ENCODE measurements around the gene CDYL.
A peak's percentile ranks its signal among the peaks of the same experiment; 100 is the strongest.

CDYL gene

GRCh38 chr6:4965562-4966389 is 189.6 kb downstream of the CDYL start:
- peak in 1 of 42 donors; percentile 34 for DNase-seq
- intact Hi-C loops (cut with DNase I): no loop called here

GRCh38 chr6:4967301-4968030 is 191.3 kb downstream of the CDYL start:
- DNase-seq: no peak
- intact Hi-C loops (cut with DNase I): no loop called here

GRCh38 chr6:4969609-4970285 is 193.5 kb downstream of the CDYL start:
- no peak for DNase-seq
- intact Hi-C loops (cut with DNase I): no loop called here

- peak in 1 of 42 donors; percentile 25 for DNase-seq
- intact Hi-C loops (cut with DNase I): no loop called here
These were observed 194.7 kb downstream of the CDYL start for GRCh38 chr6:4970739-4971395.

- intact Hi-C loops (cut with DNase I): no loop called here
- no peak for DNase-seq
These were observed 195.6 kb downstream of the CDYL start for GRCh38 chr6:4971851-4972250.

GRCh38 chr6:4972438-4972837 is 196.2 kb downstream of the CDYL start:
- no peak for DNase-seq
- intact Hi-C loops (cut with DNase I): no loop called here

- intact Hi-C loops (cut with DNase I): no loop called here
- no peak for DNase-seq
These were observed 197.2 kb downstream of the CDYL start for GRCh38 chr6:4973415-4973814.

GRCh38 chr6:4973982-4974745 is 198.0 kb downstream of the CDYL start:
- peak in 10 of 42 donors; percentile 19 to 55 (median 25) for DNase-seq
- intact Hi-C loops (cut with DNase I): no loop called here

- intact Hi-C loops (cut with DNase I): no loop called here
- no peak for DNase-seq
These were observed 198.8 kb downstream of the CDYL start for GRCh38 chr6:4974962-4975361.

GRCh38 chr6:4975506-4975905 is 199.3 kb downstream of the CDYL start:
- DNase-seq: no peak
- intact Hi-C loops (cut with DNase I): no loop called here

- no peak for DNase-seq
- intact Hi-C loops (cut with DNase I): no loop called here
These were observed 201.3 kb downstream of the CDYL start for GRCh38 chr6:4977468-4977867.

GRCh38 chr6:4979426-4979825 is 203.2 kb downstream of the CDYL start:
- no peak for DNase-seq
- intact Hi-C loops (cut with DNase I): no loop called here

GRCh38 chr6:4981761-4982160 is 205.6 kb downstream of the CDYL start:
- no peak for DNase-seq
- intact Hi-C loops (cut with DNase I): no loop called here

GRCh38 chr6:4983322-4983721 is 207.1 kb downstream of the CDYL start:
- DNase-seq: no peak
- intact Hi-C loops (cut with DNase I): no loop called here

GRCh38 chr6:4986999-4987398 is 210.8 kb downstream of the CDYL start:
- intact Hi-C loops (cut with DNase I): no loop called here
- no peak for DNase-seq

- DNase-seq: no peak
- intact Hi-C loops (cut with DNase I): no loop called here
These were observed 211.2 kb downstream of the CDYL start for GRCh38 chr6:4987432-4987831.

GRCh38 chr6:4994741-4995140 is 218.5 kb downstream of the CDYL start:
- intact Hi-C loops (cut with DNase I): no loop called here
- DNase-seq: no peak

- intact Hi-C loops (cut with DNase I): no loop called here
- DNase-seq: no peak
These were observed 221.7 kb downstream of the CDYL start for GRCh38 chr6:4997862-4998261.

GRCh38 chr6:4999586-4999985 is 223.4 kb downstream of the CDYL start:
- DNase-seq: no peak
- intact Hi-C loops (cut with DNase I): no loop called here

Measured in head of caudate nucleus (tissue), 42 donors.